Measurements from ENCODE around the gene STPG3.
A peak's percentile ranks its signal among the peaks of the same experiment; 100 is the strongest.

STPG3 gene

GRCh38 chr9:137302449-137303150, 51.5 kb downstream of the STPG3 start:
- no peaks in the 10 kb centered on the region for H3K36me3 ChIP-seq (ENCODE audit: control insufficient read depth in 1 of 2, insufficient read depth in 2 of 2, low read length in 2 of 2)
- no peaks in the 10 kb centered on the region for H3K9me3 ChIP-seq (ENCODE audit: control insufficient read depth in 1 of 2, low read length in 2 of 2)
- peaks cover 0 to 4% of the 10 kb centered on the region in 2 donors for H3K27me3 ChIP-seq (ENCODE audit: control insufficient read depth in 1 of 2, insufficient read depth in 2 of 2, low read length in 2 of 2)
- H3K4me3 ChIP-seq (ENCODE audit: low read depth in 1 of 2, low read length in 2 of 2): peak overlapping the region; percentile 50 to 58
- peak overlapping the region; percentile 60 to 68 for H3K9ac ChIP-seq (ENCODE audit: low read depth in 1 of 2, low read length in 2 of 2)
- H3K27ac ChIP-seq (ENCODE audit: low read depth, low read length): peak overlapping the region; percentile 78
- H3K4me1 ChIP-seq (ENCODE audit: control insufficient read depth in 1 of 2, insufficient read depth in 2 of 2, low read length in 2 of 2): peaks cover 46 to 68% of the 10 kb centered on the region in 2 donors
